HG02588 (cell line): ENCODE data around the gene RANGRF.

Experiments used
- ATAC-seq: cut with Tn5 transposase; IDR thresholded peaks from one replicate; pipeline ENCODE4 v1.9.1; 2021; ENCODE audit warnings: mild to moderate bottlenecking, moderate library complexity; ENCODE audit not compliant: unreplicated experiment

RANGRF gene

DNA sequence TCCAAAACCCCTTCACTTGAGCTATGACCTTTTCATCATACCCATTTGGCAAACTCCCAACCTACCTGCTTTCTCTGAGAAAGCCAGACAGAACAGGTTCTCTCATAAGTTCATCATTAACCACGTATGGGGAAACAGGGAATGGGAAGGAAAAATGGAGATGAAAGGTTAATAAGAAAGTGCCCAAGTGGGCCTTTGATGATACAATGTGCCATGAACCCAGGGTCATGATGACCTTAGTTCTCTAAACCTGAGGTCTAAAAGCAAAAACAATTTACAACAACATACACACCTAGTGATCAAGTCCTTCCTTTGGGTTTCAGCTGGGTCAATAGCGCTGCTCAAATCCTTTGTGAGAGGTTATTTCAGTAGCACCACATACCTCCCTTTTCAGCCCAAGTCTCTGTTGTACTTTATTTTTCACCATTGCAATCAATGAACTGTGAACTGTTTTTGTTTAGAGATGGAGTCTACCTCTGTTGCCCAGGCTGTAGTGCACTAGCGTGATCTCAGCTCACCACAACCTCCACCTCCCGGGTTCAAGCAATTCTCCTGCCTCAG is 14.5 kb upstream of the RANGRF start:
- ATAC-seq, result no peak

GRCh38 chr17:8274816-8275215 is 13.7 kb upstream of the RANGRF start:
- ATAC-seq, result no peak

GRCh38 chr17:8275421-8276290 is 12.8 kb upstream of the RANGRF start:
- no peak for ATAC-seq

GRCh38 chr17:8277317-8277716 is 11.2 kb upstream of the RANGRF start:
- ATAC-seq, result no peak

DNA sequence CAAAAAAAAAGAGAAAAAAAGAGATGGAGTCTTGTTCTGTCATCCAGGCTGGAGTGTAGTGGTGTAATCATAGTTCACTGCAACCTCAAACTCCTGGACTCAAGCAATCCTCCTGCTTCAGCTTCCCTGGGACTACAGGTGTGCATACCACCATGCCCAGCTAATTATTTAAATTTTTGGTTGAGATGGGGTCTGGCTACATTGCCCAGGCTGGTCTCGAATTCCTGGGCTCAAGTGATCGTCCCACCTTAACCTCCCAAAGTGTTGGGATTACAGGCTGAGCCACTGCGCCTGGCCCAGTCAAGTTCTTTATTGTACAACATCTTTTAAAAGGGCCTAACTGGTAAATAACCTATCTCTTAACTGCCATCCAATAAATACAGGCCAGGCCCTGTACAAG is 6.1 kb upstream of the RANGRF start:
- ATAC-seq, result no peak

DNA sequence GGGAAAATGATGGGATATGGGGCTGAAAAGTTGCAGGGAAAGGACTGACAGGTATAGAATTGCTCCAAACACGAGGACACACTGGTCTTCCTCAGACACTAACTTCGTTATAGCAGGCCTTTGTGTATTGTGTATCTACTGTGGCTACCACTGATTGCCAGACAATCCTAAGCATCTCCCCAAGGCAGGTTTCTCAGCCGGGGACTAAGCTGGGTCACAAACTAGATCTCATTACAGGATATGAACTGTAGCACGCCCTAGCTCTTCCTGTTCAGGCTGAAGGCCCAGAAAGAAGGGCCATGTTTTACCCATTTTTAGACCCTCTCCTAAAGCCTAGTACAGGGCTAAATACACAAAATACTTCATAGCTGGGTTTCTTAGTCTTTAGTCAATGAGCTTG is 5.1 kb upstream of the RANGRF start:
- no peak for ATAC-seq

- ATAC-seq, result no peak
Observed at GRCh38 chr17:8284126-8284525, 4.3 kb upstream of the RANGRF start.

DNA sequence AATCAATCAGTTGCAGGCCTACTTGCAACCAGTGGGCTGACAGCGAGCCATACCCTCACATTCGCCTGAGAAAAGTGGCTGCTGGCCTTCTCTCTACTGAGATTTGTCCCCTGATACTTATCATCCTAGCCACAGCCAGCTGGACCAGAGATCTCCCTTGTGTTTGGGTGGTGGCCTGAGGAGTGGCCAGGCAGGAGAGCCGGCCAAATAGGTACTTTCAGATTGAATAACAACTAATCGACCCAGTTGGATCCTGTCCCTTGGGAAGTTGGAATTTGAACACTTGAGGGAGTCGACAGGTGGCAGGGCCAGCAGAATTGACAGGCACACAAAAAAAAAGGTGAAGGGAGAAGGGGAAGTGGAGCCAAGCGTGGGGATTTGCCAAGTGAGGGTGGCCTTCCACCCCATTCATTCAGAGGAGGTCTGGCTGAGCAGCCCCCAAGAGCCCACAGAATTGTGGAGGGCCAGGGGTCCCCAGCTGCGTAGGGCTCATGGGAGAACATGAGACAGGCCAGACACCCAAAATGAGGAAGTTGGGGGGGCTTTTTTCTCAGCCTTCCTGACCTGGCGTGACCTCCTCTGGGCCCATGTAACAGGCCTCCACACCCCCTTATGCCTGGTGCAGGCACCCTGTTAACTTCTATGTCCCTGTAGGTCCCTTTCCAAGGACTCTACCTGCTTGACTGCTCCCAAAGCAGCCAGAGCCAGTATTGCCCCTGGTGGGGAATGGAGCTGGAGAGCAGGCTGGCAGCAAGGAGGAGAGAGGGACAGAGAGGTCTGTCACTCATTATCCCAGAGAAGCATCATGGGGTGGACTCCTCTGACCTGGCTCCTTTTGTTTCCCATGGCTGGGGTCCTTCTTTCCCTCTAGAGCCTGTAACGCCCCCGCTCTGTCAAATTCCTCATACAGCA is 2.9 kb upstream of the RANGRF start:
- ATAC-seq, result no peak

- ATAC-seq, result no peak
Observed at GRCh38 chr17:8287651-8288335, 677 bp upstream of the RANGRF start.

- ATAC-seq, result peak; percentile 55
Observed at GRCh38 chr17:8289103-8289397, 580 bp downstream of the RANGRF start.

- ATAC-seq, result no peak
Observed at GRCh38 chr17:8290043-8290442, 1.6 kb downstream of the RANGRF start.

GRCh38 chr17:8292639-8293395 is 4.3 kb downstream of the RANGRF start:
- no peak for ATAC-seq

- no peak for ATAC-seq
Observed at GRCh38 chr17:8294361-8294760, 5.9 kb downstream of the RANGRF start.

DNA sequence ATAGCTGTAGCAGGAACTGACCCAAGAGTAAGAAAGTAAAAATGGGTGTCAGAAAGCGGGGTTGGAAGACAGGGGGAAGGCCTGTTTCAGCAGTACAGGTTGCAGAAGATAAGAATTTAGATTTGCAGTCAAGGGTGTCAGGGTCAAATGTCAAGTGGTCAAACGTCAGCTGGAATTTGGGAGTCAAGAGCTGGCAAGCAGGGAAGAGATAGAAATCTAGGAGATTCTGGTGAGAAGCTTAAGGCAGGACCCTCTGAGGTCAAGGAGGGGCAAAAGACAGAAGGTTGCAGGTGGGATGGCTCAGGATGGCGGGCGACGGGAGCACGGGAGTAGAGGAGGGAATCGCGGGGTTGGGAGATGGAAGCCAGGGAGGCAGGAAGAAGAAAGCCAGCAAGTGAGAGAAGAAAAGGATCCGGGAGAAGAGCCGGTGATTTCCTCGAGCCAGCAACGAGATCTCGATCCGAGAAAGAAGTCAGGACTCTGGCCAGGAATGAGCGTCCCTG is 6.4 kb downstream of the RANGRF start:
- ATAC-seq, result no peak

DNA sequence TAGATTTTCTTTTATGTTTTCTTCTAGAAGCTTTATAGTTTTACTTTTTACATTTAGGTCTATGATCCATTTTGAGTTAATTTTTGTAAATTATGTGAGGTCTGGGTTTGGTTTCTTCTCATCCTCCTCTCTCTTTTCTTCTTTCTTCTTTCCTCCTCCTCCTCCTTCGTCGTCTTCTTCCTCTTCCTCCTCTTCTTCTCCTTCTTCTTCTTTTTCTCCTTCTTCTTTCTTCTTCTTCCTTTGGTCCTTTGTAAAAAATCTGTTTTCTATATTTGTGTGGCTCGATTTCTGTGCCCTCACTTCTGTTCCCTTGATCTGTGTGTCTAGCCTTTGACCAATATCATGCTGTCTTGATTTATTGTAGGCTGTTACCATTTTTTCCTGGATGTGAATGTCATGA is 11.8 kb downstream of the RANGRF start:
- no peak for ATAC-seq

GRCh38 chr17:8300627-8301242 is 12.3 kb downstream of the RANGRF start:
- no peak for ATAC-seq

- no peak for ATAC-seq
Observed at GRCh38 chr17:8310601-8311123, 22.2 kb downstream of the RANGRF start.

- ATAC-seq, result no peak
Observed at GRCh38 chr17:8311131-8311790, 22.8 kb downstream of the RANGRF start.

DNA sequence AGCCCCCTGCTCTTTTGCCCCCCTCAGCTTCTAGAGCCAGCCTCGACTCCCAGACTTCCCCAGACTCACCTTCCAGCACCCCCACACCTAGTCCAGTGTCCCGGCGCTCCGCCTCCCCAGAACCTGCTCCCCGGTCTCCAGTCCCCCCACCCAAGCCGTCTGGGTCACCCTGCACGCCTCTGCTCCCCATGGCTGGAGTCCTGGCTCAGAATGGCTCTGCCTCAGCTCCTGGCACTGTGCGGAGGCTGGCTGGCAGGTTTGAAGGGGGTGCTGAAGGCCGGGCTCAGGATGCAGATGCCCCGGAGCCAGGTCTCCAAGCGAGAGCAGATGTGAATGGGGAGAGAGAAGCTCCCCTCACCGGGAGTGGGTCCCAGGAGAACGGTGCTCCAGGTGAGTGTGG is 23.8 kb downstream of the RANGRF start:
- ATAC-seq, result no peak
